Retinal pigment epithelial cell (primary cell): Measurements from ENCODE around the gene ASTE1.

Source experiments
- DNase-seq: peaks from one replicate; pipeline ENCODE4 v3.0.0-alpha.2; 2010; ENCODE audit warnings: low read depth
- H3K4me3 ChIP-seq: 2 replicates; pipeline ENCODE4 v1.5.1; 2011; ENCODE audit warnings: mild to moderate bottlenecking, low read length, control low read depth, moderate library complexity
- CTCF ChIP-seq: conservative IDR thresholded peaks from 2 replicates; pipeline ENCODE4 v1.5.1; 2011; ENCODE audit warnings: low read depth, low read length, control low read depth, inconsistent platforms

ASTE1 gene

GRCh38 chr3:130991126-130991525, 35.5 kb downstream of the ASTE1 start:
- TF ChIP-seq CTCF, result no peak
- no peak for DNase-seq
- no peak overlapping the region for H3K4me3 ChIP-seq

- H3K4me3 ChIP-seq, result no peak overlapping the region
- DNase-seq, result no peak
- no peak for TF ChIP-seq CTCF
Measured at GRCh38 chr3:130990282-130990681, 36.3 kb downstream of the ASTE1 start.

GRCh38 chr3:130981469-130981868, 45.2 kb downstream of the ASTE1 start:
- H3K4me3 ChIP-seq, result no peak overlapping the region
- TF ChIP-seq CTCF, result no peak

GRCh38 chr3:130979117-130979516, 47.5 kb downstream of the ASTE1 start:
- no peak overlapping the region for H3K4me3 ChIP-seq
- DNase-seq, result no peak
- TF ChIP-seq CTCF, result no peak

More at GRCh38 chr3:130981469-130981868, 45.2 kb downstream of the ASTE1 start:
- no peak for DNase-seq

GRCh38 chr3:130976706-130977105, 49.9 kb downstream of the ASTE1 start:
- no peak for DNase-seq
- no peak for TF ChIP-seq CTCF
- no peak overlapping the region for H3K4me3 ChIP-seq

- H3K4me3 ChIP-seq, result no peak overlapping the region
- no peak for TF ChIP-seq CTCF
- no peak for DNase-seq
Measured at GRCh38 chr3:130975251-130975650, 51.4 kb downstream of the ASTE1 start.

GRCh38 chr3:130974201-130974600, 52.4 kb downstream of the ASTE1 start:
- H3K4me3 ChIP-seq, result no peak overlapping the region
- no peak for TF ChIP-seq CTCF
- DNase-seq, result no peak
